GM23248 (cell line): ENCODE data around the gene LRRN2.

ENCODE experiments used
- EZH2 ChIP-seq: fragments of 200-600 bp; sonication (generic); IDR thresholded peaks from 2 replicates; pipeline ENCODE4 v1.6.1; 2018; ENCODE audit warnings: antibody characterized with exemption, mild to moderate bottlenecking; ENCODE audit not compliant: insufficient read depth, poor library complexity, severe bottlenecking
- EZH2phosphoT487 ChIP-seq: fragments of 200-600 bp; sonication (generic); IDR thresholded peaks from 2 replicates; pipeline ENCODE4 v1.6.1; 2018; ENCODE audit warnings: antibody characterized with exemption, moderate library complexity, mild to moderate bottlenecking, low read depth; ENCODE audit not compliant: insufficient read depth

GRCh38 chr1:204713541-204713940 is 28.0 kb upstream of the LRRN2 start:
- TF ChIP-seq EZH2 (no peak), EZH2phosphoT487 (no peak)
